ENCODE measurements around the gene CLDN6.

CLDN6 gene

DNA sequence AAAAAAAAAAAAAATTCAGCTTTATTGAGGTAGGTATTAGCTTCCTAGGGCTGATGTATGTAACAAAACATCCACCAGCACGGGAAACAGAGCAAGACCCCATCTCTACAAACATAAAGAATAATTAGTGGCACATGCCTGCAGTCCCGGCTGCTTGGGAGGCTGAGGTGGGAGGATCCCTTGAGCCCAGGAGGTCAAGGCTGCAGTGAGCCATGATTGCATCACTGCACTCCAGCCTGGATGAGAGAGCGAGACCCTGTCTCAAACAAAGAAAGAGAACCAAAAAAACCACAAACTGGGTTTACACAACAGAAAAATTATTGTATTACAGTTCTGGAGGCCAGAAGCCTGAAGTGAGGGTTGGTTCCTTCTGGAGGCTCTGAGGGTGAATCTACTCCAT is 24.4 kb upstream of the CLDN6 start:
- Histone ChIP-seq H3K4me3 (ENCODE audit: low read length) (no peak overlapping the region), H3K27ac (ENCODE audit: low read length) (no peak overlapping the region), H3K36me3 (replicated peaks; ENCODE audit: low read depth, low read length) (no peaks in the 10 kb centered on the region), H3K27me3 (ENCODE audit: low read depth, low read length) (no peaks in the 10 kb centered on the region), H3K4me1 (ENCODE audit: low read length) (peaks cover 6% of the 10 kb centered on the region; the same call in 1 of the 2 replicates), H3K4me2 (ENCODE audit: low read length) (no peak overlapping the region), H3K9ac (ENCODE audit: low read length) (no peak overlapping the region), H2AFZ (ENCODE audit: low read depth, low read length) (no peak overlapping the region), H3K9me3 (ENCODE audit: insufficient read depth, low read length) (no peaks in the 10 kb centered on the region), H4K20me1 (ENCODE audit: insufficient read depth, low read length) (no peaks in the 10 kb centered on the region), H3K79me2 (ENCODE audit: low read length) (no peaks in the 10 kb centered on the region)
- TF ChIP-seq CTCF (IDR thresholded peaks at IDR 0.05; ENCODE audit: low read depth, low read length) (no peak), EZH2phosphoT487 (IDR thresholded peaks at IDR 0.05; ENCODE audit: low read depth) (no peak)

GRCh38 chr16:3038896-3039295 is 20.9 kb upstream of the CLDN6 start:
- no peaks in the 10 kb centered on the region for H3K79me2 ChIP-seq (ENCODE audit: low read length)
- H3K9ac ChIP-seq (ENCODE audit: low read length): no peak overlapping the region
- peaks cover 2% of the 10 kb centered on the region; the same call in 1 of the 2 replicates for H3K4me1 ChIP-seq (ENCODE audit: low read length)
- no peaks in the 10 kb centered on the region for H4K20me1 ChIP-seq (ENCODE audit: insufficient read depth, low read length)
- H3K27me3 ChIP-seq (ENCODE audit: low read depth, low read length): peaks cover 16% of the 10 kb centered on the region
- H2AFZ ChIP-seq (ENCODE audit: low read depth, low read length): no peak overlapping the region
- no peak overlapping the region for H3K27ac ChIP-seq (ENCODE audit: low read length)
- no peaks in the 10 kb centered on the region for H3K36me3 ChIP-seq (replicated peaks; ENCODE audit: low read depth, low read length)
- no peak overlapping the region for H3K4me2 ChIP-seq (ENCODE audit: low read length)
- no peak for TF ChIP-seq EZH2phosphoT487 (IDR thresholded peaks at IDR 0.05; ENCODE audit: low read depth)
- TF ChIP-seq CTCF (IDR thresholded peaks at IDR 0.05; ENCODE audit: low read depth, low read length): no peak
- H3K9me3 ChIP-seq (ENCODE audit: insufficient read depth, low read length): no peaks in the 10 kb centered on the region
- H3K4me3 ChIP-seq (ENCODE audit: low read length): no peak overlapping the region

DNA sequence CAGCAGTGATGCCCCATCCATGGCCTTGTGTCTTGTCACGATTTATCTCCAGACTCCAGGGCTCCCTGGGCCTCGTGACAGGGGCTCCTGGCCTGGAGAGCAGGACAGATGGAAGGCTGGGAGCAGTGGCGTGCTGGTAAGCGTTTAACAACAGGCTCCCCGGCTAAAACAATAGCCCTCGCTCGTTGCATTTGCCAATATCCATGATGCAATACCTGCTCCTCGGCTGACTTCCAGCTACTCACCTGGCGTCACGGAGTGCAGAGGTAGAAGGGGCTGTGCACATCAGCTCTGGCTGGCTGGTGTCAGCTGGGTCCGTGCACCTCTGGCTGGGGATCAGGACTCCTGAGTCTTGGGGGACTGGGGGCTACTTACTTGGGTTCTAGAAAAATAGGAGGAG is 20.3 kb upstream of the CLDN6 start:
- Histone ChIP-seq H3K4me2 (ENCODE audit: low read length) (no peak overlapping the region), H4K20me1 (ENCODE audit: insufficient read depth, low read length) (no peaks in the 10 kb centered on the region), H3K9me3 (ENCODE audit: insufficient read depth, low read length) (no peaks in the 10 kb centered on the region), H3K4me3 (ENCODE audit: low read length) (no peak overlapping the region), H3K36me3 (replicated peaks; ENCODE audit: low read depth, low read length) (no peaks in the 10 kb centered on the region), H3K27ac (ENCODE audit: low read length) (no peak overlapping the region), H3K79me2 (ENCODE audit: low read length) (no peaks in the 10 kb centered on the region), H3K9ac (ENCODE audit: low read length) (no peak overlapping the region), H3K27me3 (ENCODE audit: low read depth, low read length) (peaks cover 20% of the 10 kb centered on the region), H3K4me1 (ENCODE audit: low read length) (peaks cover 6% of the 10 kb centered on the region), H2AFZ (ENCODE audit: low read depth, low read length) (no peak overlapping the region)
- TF ChIP-seq EZH2phosphoT487 (IDR thresholded peaks at IDR 0.05; ENCODE audit: low read depth) (no peak), CTCF (IDR thresholded peaks at IDR 0.05; ENCODE audit: low read depth, low read length) (no peak)

- no peaks in the 10 kb centered on the region for H3K79me2 ChIP-seq (ENCODE audit: low read length)
- peak within 1 kb of the TSS; percentile 51 for H3K4me3 ChIP-seq (ENCODE audit: low read length)
- H3K27ac ChIP-seq (ENCODE audit: low read length): no peak within 1 kb of the TSS
- H4K20me1 ChIP-seq (ENCODE audit: insufficient read depth, low read length): no peaks in the 10 kb centered on the region
- H3K4me1 ChIP-seq (ENCODE audit: low read length): peaks cover 20% of the 10 kb centered on the region
- TF ChIP-seq CTCF (IDR thresholded peaks at IDR 0.05; ENCODE audit: low read depth, low read length) (no peak), EZH2phosphoT487 (IDR thresholded peaks at IDR 0.05; ENCODE audit: low read depth) (no peak)
- H3K9ac ChIP-seq (ENCODE audit: low read length): no peak within 1 kb of the TSS
- H3K9me3 ChIP-seq (ENCODE audit: insufficient read depth, low read length): no peaks in the 10 kb centered on the region
- no peak within 1 kb of the TSS for H2AFZ ChIP-seq (ENCODE audit: low read depth, low read length)
- no peaks in the 10 kb centered on the region for H3K36me3 ChIP-seq (replicated peaks; ENCODE audit: low read depth, low read length)
- peaks cover 20% of the 10 kb centered on the region for H3K27me3 ChIP-seq (ENCODE audit: low read depth, low read length)
- peak within 1 kb of the TSS; percentile 41 for H3K4me2 ChIP-seq (ENCODE audit: low read length)
Measured at GRCh38 chr16:3036726-3037315, 18.8 kb upstream of the CLDN6 start, which contains the start of gene BICDL2. Gene BICDL2, minus strand, starts transcription at chr16:3036944. Its CDS starts 1,448 bp downstream, at chr16:3035496.

Data from OCI-LY3 (cell line).